Stimulated activated CD8-positive, alpha-beta memory T cell treated with anti-CD3 and anti-CD28 coated beads, Interleukin-4, amount 100 ng/mL, for 1 hour (primary cell): ENCODE data around the gene CYB561D1.
A peak's percentile ranks its signal among the peaks of the same experiment; 100 is the strongest.

Experiments
- DNase-seq, 2 donors: peaks; one replicate each; pipeline ENCODE4 v3.0.0-alpha.2; 2020; ENCODE audit warnings: low read depth in 2 of 2, low spot score in 1 of 2

CYB561D1 gene

DNA sequence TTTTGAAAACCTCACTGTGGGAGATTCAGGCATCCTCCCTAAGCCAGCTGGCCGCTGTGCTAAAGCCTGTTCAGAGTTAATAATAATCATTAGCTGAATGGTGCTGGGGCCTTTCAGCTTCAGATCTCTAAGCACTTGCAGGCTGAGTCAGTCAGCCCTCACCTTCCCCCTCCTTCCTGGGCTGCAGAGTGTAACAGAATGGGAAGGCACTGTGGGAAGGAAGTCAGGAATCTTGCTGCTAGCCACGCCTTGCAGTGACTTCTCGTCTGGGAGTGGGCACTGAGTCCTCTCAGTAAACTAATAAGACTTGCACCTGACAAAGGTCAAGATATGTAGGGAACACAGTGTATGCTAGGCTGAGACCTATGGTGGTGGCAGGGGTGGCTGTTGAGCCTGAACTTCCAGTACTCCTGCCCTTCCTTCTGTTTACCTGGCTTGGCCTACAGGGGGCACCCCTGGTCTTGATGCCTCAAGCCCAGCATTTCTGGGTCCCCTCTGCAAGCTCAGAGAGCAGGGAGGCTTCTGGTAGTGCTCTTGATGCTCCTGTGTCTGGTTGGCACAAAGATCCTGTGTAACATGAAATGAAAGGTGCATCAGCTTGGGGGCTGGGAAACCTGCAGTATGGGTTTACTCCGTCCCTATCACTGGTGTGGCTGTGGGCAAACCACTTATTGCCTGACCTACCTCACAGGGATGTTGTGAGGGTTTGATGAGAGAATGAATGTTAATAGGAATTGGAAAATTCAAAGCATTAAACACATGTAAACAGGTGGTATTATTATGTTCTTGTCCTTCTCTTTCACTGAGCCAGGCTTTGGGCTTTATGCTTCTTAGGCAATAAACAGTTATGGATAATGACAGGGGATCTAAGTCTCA is 6.0 kb downstream of the CYB561D1 start:
- DNase-seq, result no peak

DNA sequence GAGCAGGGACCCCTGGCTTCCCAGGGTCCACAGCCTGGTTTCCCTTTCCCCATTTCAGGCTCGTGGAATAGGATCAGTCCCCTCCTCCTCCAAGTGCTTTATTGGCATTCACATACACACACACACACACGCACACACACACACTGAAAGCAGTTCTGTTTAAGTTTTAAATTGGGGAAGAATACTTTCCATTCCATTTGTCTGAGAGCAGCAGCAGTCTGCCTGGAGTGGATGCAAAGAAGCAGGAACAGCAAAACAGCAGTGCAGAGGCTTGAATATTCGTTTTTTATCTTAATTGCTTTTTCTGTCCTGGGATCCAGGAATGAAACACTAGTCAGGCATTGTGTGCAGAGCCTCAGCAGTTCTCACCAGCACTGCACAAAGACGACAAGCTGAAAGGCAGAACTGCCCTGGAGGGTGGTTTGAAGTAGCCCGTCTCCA is 7.1 kb downstream of the CYB561D1 start:
- no peak for DNase-seq

- DNase-seq, result no peak
These were observed 7.9 kb downstream of the CYB561D1 start for GRCh38 chr1:109501644-109502363.

DNA sequence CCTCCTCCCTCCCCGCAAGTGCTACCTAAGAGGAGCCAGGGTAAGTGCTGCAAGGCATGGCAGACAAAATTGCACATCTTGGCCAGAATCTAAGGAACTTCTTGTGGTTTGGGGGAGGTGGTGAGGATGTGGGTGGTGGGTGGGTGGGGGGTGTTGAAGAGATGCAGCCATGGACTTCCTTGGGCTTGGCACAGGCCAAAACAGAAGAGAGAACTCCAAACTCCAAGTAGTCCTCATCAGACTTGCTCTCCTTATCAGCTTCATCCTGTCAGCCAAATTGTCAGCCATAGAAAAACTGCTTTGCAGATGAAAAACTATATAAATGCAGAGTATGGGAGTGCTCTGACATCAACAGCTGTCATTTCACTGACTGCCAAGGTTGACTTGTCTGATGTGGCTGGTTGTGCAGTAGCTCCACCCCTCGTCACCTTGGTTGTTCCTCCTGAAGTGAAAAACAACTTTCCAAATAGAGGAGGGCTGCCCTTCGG is 8.5 kb downstream of the CYB561D1 start:
- DNase-seq, result no peak

- DNase-seq, result no peak
These were observed 10.0 kb downstream of the CYB561D1 start for GRCh38 chr1:109503935-109504334.

GRCh38 chr1:109504974-109505373 is 11.1 kb downstream of the CYB561D1 start:
- no peak for DNase-seq

- DNase-seq, result no peak
These were observed 14.3 kb downstream of the CYB561D1 start for GRCh38 chr1:109508001-109508872.

DNA sequence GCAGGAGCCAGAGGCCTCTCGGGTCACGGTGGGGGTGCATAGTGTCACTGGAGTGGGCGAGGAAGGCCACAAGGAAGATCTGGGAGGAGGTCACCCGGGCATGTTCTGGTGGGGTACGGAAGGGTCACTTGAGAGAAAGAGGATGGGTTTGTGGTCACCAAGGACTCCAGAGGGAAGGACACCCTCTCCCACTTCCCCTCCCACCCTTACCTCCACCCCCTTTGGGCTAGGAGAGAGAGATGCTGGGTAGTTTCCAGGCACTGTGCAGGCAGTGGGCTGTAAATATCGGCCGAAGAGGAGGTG is 14.9 kb downstream of the CYB561D1 start:
- no peak for DNase-seq

DNA sequence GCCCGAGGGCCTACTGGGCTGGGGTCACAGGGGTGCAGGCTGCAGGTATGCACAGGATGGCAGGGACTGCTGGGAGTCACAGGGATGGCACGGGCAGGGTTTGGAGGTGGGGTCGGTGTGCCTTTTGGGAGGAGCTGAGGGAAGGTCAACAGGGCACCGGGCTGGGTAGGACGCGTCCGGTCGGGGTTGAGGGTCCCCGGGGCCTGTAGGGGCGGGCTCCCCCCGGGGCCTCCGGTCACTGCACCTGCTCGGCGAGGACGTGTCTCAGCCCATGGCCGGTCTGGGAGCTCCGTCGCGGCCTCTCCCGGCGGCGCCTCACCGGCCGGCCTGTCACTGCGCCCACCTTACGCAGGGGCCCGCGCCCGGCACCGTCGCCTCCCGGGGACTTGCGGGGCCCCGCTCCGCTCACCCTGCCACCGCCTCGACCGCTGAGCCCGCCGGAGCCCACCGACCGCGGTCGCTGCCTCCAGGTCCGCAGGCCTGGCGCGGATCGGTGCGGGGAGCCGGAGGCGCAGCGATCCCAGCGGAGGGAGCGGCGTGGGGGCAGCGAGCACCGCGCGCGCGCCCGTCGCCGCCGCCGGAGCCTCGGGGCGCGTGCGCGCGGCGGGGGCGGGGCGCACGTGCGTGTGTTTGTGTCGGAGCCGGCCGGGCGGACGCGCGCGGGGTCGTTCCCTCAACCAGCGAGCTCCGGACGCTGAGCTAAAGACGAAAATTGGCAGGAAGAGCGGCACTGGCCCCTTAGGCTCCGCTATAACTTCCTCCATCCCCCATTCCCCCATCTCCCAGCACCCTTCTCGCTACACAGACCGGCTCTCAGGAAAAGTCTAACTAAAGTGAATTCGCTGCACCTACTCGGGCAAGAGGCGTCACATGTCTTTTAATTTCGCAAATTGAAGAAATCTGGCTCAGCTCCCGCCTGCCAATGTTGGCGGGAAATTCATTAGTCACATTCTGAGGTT is 15.6 kb downstream of the CYB561D1 start, which contains the start of gene AMIGO1:
AMIGO1 (minus strand) TSS at position 552 of the 959 bp plus-strand sequence. CDS start 815 bp downstream, outside the sequence.
- DNase-seq, result peak in 1 of 2 donors; percentile 18

DNA sequence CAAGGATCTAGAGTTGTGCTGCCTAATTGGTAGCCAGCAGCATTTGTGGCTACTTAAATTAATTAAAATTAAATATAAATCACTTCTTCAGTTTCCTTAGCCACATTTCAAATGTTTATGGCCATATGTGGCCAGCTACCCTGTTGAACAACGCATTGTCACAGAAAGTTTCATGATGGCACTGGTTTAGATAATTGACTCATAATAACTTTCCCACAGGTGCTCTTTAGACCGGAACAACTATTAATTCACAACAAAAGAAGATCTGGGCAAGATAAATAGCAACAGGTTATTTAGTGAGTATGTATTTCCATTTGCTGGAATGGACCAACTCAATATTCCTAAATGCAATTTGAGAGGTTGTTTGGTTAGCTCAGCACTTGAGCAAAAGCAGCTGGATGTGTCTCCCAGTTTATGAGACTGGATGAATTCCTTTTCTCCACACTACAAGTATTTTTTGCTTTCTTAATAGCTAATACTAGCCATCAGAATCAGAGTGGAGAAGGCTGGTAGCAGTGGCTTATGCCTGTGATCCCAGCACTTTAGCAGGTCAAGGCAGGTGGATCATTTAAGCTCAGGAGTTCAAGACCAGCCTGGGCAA is 19.3 kb downstream of the CYB561D1 start:
- DNase-seq, result no peak

DNA sequence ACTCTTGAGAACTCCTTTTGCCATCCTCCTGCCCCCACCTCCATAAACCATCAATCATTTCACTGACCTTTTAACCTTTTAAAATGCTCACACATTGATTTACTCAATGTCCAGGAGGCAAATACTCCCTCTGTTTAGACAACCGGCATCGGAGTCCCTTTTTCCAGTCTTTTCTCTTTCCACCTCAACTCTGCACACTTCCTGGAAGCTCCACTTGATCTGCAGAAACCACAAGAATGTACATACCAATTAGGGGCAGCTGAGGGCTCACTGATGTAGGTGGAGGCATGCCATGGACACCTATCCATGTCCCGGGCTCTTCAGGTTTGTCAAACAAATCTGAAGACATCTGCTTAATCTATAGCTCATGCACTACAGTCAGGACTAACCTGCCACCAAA is 21.0 kb downstream of the CYB561D1 start:
- no peak for DNase-seq

- no peak for DNase-seq
These were observed 23.0 kb downstream of the CYB561D1 start for GRCh38 chr1:109516872-109517271.

GRCh38 chr1:109517337-109517736 is 23.4 kb downstream of the CYB561D1 start:
- DNase-seq, result no peak

DNA sequence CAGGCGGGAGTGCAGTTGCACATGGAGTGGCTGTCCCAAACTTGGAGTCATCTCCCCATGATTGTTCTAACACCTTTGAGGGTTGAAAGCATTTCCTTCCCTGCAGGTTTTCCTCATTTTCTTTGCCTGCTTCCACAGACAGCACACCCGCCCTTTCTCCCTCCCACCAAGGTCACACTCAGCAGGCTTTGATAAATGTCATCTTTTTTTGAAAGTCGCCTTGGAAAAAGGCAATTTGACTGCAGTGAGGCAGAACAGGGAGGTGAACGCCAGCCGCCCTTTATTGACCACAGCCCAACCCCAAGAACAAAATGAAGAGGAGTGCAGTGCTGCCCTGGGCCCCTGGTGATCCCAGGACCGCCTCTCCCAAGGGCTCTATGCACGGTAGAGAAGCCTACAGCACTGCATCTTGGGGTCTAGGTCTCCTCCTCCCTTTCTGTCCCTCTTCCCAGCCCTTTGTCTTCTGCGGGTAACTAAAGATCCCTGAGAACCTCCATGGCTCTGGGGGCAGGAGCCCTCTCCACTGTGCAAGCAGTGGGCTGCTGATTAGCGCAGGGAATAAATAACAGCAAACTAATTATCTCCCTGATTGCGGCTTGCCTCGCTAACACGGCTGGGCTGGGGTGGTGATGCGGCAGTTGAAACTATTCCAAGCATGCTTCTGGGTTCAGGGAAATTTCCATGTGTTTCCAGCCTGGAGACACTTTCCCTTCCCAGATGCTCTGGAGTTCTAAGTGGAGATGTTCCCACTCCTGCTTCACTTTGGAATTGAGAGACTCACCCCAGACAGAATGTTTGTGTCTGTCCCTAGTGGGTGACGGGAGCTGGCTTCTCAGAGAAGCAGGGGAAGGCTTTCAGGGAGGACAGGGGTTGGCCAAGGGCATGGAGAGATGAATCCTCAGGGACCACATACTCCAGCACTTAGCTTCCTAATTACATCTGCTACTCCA is 27.4 kb downstream of the CYB561D1 start:
- DNase-seq, result no peak

DNA sequence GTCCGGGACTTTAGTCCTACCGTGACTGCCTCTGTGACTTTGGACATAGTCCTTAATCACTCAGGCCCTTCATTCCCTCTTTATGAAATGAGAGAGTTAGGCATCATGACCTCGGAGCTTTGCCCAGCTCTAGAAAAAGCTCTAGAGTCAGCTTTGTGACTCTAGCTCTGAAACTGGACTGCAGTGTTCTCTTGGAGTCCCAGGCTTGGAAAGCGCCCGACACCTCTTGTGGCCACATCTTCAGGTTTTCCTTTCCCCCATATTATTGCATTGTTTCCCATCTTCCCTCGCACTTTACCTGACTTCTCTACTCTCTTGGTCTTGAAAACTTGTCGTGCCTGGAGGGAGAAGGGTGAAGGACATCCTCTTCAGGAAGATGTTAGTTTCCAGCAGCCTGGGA is 28.1 kb downstream of the CYB561D1 start:
- DNase-seq, result no peak

- DNase-seq, result no peak
These were observed 29.8 kb downstream of the CYB561D1 start for GRCh38 chr1:109523706-109524105.

DNA sequence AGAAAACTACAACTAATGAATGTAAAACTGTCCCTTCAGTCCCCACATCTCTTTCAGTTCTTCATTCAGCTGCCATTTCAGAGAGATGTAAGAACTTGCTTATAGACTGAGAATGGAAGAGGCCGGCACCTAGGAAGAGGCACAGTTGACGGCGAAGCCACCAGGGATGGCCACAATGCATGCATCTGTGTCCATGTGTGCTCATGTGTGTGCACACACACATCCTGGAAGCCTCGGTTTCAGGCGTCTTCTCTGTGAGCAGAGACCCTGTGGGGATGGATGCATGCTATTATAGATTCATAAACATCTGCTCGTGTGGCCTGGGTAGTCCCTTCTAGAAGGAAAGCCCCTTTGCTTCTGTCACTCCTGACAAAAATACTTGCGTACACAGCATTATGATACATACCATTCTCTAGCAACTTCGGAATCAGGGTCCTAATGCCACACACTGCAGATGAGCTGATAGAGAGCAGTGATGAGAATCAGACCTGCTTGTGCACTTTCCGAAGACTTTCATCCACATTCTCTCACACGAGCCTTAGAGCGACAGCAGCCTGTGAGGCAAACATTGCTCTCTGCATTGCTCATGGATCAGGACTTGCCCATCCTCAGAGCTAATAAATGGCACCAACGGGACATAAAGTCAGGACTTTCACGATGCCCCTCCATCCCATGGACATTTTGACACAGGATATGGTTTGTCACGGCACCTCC is 33.4 kb downstream of the CYB561D1 start:
- no peak for DNase-seq
